NCI-H524 treated with DMSO at 0.1 percent for 48 hours (cell line): ENCODE data around the gene DNAJB13.
"Not testable (repeated sequence)": the region's sequence is repeated elsewhere in the genome, so short reads cannot be mapped to it uniquely, and the experiment has no call there.

Experiments
- DNase-seq: peaks from one replicate; lab custom pipeline; 2025; lab: John Stamatoyannopoulos, UW

Gene DNAJB13

DNA sequence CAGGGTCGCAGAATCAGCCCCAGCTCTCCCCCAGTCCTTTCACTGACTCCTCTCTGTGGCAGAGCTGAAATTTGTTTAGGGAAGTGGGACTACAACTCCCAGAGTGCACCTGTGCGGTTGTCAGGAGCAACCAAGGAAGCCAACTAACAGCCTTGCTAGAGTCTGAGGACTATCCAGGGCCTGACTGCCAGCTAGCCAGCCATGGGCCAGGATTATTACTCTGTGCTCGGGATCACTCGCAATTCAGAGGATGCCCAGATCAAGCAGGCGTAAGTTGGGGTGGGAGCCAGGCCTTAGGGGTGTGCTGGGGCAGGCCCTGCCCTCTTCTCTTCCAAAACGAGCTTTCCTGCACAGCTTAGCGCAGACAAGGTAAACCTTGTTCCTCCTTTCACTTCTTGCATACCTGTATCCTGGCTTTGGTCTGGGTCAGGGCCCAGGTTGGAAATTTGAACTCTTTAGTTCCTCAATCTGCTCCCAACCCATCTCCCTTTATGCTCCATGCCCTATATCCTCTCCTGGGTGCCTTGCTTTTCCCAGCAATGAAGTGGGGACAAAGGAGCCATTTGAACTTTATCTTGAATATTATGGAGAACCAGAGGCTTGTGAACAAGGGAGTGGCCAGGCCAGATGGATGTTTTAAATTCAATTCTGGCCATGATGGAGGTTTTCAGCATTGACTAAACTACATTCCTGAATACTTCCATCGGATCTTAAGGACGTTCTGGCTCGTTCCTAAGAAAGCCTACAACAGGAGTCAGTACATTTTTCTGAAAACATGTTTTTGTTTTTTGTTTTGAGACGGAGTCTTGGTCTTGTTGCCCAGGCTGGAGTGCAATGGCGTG, at the start of gene DNAJB13:
TSS of gene DNAJB13 (plus strand) at position 158 of the 842 bp plus-strand sequence. CDS start at position 202, 44 bp downstream.
- no peak for DNase-seq

DNA sequence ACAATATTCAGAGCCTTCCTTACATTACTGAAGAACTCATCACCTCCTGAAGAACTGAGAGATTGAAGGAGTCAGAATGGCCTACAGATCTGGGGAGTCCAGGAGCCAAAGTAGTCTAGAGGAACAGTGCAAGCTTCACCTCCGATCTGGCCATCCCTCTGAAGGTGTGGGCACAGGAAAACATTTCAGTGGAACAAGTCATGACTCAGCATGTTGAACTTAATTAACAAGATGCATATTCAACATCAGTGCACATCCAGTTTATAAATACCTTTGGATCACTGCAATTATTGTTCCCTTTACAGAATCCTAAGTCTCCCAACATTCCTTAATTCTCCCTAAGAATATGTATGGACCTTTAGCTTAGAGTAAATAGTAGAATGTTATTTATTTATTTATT, 48.5 kb upstream of the DNAJB13 start:
- DNase-seq: no peak

DNA sequence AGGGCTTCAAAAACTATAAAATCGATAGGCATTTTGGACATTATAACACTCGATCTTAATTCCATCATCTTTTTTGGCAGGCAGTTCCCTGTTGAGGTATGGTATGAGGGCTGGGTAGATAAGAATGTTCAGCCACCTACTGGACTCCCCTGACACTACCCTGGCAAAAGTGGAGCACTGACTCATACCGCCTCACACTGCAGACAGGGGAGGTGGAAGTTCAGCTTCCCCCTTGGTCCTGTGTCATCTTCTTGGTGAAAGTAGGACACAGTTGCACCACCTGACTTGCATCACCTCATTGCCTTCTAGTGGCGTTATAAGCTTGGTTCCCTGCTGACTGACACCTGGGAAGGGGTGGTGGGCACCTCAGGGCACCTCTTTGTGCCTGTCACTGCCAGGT, 43.6 kb upstream of the DNAJB13 start:
- DNase-seq: no peak

GRCh38 chr11:73912026-73912425, 38.8 kb upstream of the DNAJB13 start:
- no peak for DNase-seq

DNA sequence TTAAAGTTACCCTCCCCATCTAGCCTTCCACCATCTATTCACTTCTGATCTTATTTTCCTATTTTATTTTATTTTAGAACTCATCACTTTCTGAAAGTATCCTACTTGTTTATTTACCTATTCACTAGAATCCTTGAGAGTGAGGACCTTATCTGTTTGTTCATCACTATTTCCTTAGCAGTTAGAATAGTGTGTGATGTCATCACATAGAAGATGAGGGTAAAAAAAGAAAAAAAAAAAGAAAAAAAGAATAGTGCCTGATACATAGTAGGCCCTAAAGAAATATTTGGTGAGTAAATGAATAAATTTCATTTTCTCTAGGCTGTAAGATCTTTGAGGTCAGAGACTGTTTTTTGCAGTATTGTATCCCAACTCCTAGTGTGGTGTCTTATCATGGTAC, 37.4 kb upstream of the DNAJB13 start:
- DNase-seq: no peak

GRCh38 chr11:73914284-73914683, 36.5 kb upstream of the DNAJB13 start:
- DNase-seq: no peak

DNA sequence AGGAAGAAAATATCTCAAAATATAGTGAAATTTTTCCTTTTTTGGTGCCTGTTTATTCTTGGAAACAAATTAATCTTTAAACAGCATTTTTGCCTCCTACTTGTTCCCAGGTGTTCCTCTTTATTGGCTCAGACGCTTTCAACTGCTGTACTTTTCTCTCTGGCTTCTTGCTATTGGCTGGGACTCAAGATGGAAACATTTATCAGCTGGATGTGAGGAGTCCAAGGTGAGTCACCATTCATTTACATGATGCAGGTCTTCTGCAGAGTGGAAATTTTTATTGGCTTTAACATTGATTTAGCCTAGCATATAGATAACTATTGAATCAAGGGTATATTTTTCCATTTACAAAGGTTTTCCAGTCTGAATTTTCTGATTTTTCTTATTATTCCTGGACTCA, 34.4 kb upstream of the DNAJB13 start:
- DNase-seq: no peak

- DNase-seq: no peak
Measured at GRCh38 chr11:73921180-73921579, 29.6 kb upstream of the DNAJB13 start.

- no peak for DNase-seq
Measured at GRCh38 chr11:73929388-73929787, 21.4 kb upstream of the DNAJB13 start.

GRCh38 chr11:73931039-73931645, 19.7 kb upstream of the DNAJB13 start:
- peak; percentile 46 for DNase-seq

- no peak for DNase-seq
Measured at GRCh38 chr11:73931951-73932350, 18.9 kb upstream of the DNAJB13 start.

DNA sequence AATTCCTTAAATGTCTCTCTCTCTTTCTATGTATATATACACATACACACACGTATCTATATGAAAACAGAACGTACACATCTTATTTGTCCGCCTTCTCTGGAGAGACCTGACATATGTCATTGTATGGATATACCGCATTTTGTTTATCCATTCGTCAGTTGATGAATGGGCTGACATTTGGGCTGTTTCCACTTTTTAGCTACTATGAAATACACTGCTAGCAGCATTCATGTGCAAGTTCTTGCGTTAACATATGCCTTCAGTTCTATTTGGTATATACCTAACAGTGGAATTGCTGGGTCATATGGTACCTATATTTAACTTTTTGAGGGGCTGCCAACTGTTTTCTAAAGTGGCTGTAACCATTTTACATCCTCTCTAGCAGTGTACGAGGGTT, 18.0 kb upstream of the DNAJB13 start:
- DNase-seq: no peak

GRCh38 chr11:73936047-73936446, 14.8 kb upstream of the DNAJB13 start:
- not testable (repeated sequence) for DNase-seq

- no peak for DNase-seq
Measured at GRCh38 chr11:73939096-73939495, 11.7 kb upstream of the DNAJB13 start.

GRCh38 chr11:73940801-73941570, 9.8 kb upstream of the DNAJB13 start:
- DNase-seq: no peak

DNA sequence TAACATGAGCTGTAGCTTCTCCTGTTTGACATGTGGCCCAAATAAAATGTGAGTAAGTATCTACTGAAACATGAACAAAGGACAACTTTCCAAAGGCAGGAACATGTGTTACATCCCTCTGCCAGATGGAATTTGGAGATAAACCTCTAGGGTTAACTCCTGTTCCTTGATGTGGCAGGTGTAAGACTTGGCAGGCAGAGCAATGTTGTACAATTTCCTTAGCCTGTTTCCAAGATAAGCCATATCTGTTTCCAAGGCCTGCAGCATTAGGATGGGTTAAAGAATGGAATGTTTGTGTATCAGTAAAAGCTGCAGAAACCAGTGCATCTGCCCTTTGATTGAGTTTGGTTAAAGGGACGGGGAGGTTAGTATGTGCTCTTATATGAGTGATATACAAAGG, 8.8 kb upstream of the DNAJB13 start:
- peak; percentile 36 for DNase-seq

GRCh38 chr11:73944085-73944484, 6.7 kb upstream of the DNAJB13 start:
- no peak for DNase-seq

DNA sequence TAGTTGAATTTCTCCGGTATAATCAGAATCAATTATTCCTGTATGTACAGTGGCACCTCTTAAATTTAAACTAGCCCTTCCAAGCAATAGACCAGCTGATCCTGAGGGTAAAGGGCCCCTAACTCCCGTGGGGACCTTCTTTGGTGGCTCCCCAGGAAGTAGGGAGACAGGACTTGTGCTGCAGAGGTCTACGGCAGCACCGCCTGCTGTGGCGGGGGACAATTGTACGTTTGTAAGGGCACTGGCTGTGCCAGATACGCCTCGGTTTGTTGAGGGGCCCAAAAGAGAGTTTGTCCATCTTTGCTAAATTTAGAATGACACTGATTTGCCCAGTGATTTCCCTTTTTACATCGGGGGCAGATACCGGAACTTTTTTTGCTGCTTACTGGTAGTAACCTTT, 5.9 kb upstream of the DNAJB13 start:
- DNase-seq: no peak

GRCh38 chr11:73945396-73945795, 5.4 kb upstream of the DNAJB13 start:
- no peak for DNase-seq

- DNase-seq: no peak
Measured at GRCh38 chr11:73946798-73947458, 3.9 kb upstream of the DNAJB13 start.

- no peak for DNase-seq
Measured at GRCh38 chr11:73949246-73949645, 1.6 kb upstream of the DNAJB13 start.

GRCh38 chr11:73949912-73950311, 914 bp upstream of the DNAJB13 start:
- DNase-seq: no peak
